ENCODE data around the gene TARS1.

DNA sequence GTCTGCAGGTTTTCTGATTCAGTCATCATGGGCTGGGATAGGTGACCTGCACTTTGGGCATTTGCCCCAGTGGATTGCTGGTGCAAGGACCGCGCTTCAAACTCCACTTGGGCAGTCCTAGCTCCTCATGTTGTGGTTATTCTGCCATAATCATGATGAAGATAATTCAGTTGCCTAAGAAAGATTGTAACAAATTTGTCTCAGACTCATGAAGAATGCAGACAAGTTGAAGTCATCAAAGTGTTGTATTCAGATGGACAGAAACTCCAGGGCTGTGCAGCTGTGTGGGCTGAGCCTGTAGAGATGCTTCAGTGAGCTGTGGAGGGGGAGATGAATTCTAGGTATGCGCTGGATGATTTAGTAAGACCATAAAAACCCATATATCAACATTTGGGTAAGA lies 38.5 kb downstream of the TARS1 start:
- TF ChIP-seq, protein P1, sequence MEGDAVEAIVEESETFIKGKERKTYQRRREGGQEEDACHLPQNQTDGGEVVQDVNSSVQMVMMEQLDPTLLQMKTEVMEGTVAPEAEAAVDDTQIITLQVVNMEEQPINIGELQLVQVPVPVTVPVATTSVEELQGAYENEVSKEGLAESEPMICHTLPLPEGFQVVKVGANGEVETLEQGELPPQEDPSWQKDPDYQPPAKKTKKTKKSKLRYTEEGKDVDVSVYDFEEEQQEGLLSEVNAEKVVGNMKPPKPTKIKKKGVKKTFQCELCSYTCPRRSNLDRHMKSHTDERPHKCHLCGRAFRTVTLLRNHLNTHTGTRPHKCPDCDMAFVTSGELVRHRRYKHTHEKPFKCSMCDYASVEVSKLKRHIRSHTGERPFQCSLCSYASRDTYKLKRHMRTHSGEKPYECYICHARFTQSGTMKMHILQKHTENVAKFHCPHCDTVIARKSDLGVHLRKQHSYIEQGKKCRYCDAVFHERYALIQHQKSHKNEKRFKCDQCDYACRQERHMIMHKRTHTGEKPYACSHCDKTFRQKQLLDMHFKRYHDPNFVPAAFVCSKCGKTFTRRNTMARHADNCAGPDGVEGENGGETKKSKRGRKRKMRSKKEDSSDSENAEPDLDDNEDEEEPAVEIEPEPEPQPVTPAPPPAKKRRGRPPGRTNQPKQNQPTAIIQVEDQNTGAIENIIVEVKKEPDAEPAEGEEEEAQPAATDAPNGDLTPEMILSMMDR (IDR thresholded peaks at IDR 0.05): no peak
- no peak for TF ChIP-seq POLR2A (IDR thresholded peaks at IDR 0.05)
